ENCODE data around the gene RUNDC3A. TPM values are rescaled to one million over a fixed set of nuclear protein-coding genes. Genes with fewer than 3 reads are reported as not detected.
A peak's percentile ranks its signal among the peaks of the same experiment; 100 is the strongest.

RUNDC3A gene
- total RNA-seq, 1 donor from 2014 or later, result 0.40 TPM

DNA sequence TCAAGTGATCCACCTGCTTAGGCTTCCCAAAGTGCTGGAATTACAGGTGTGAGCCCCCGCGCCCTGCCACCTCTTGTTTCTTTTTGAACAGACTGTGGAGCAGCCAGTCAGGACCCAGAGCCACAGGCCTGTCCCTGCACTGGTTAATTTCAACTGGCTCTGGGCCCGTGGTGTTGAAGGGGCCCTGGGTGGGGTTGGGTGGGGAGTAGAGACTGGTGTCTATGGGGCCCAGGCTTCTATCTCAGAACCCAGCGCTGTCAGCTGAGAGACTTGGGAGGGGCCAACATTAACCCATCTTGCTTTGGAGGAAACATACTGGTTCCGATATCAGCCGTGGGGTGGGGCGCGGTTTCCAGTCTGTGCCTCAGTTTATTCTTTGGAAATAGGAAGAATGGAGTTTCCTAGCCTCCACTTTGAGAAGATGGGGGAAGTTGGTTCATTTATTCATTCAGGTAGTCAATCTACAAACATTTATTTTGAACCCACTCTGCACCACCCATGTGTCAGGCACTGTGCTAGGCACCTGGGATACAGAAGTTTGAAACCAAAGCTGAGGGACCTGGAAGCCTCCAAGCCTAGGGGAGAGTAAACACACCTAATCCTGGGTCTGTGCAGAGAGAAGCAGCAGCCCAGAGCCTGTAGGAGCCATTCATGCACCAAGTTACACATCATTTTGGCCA, 24.9 kb upstream of the RUNDC3A start:
- DNase-seq (ENCODE audit: low read depth), result no peak

DNA sequence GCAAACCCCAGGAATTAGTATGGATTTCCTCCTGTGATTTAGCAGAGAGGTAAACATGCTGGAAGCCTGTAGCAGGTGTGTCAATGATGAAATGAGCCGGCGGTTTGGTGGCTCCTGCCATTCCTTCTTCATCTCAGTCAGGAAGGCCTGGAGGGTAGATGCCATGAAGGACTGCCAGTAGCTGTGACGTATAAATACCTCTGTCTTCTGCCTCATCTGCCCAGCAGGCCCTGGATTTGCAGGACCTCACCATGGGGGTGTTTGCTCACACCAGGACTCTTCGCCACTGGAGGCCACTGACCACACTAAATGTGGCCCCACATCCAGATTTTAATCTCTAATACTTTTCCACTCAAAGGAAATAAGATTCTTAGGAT, 24.4 kb upstream of the RUNDC3A start:
- DNase-seq (ENCODE audit: low read depth), result no peak

- no peak for DNase-seq (ENCODE audit: low read depth)
Measured at GRCh38 chr17:44287651-44288050, 20.8 kb upstream of the RUNDC3A start.

DNA sequence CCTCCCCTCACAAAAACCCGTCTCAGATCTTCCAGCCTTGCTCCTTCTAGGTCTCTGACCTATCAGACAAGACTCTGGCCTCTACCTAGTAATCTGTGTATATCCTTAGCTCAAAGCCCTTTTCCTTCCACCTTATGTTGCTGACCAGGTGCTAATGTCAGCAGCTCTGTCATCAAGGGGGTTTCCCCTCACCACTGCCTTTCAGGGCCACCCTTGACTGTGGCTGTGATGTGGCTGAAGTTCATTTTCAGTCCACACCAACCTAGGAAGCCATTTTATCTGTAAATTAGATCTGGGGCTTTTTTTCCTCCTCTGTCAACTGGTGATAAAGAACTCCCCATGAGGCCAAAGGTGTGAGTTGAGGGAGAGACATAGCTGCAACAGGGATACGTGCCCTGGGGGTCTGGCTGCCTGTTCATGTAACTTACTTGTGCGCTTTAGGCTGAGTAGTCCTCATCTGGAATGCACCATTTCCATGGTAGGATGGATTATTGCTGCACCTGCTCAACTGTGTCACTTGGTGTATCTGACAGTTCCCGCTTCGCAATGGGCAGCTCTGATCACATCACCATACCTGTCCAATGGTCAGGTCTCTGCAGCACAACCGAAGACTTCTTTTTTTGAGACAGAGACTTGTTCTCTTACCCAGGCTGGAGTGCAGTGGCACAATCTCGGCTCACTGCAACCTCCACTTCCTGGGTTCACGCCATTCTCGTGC, 14.7 kb upstream of the RUNDC3A start:
- no peak for DNase-seq (ENCODE audit: low read depth)

GRCh38 chr17:44297975-44298374, 10.4 kb upstream of the RUNDC3A start:
- DNase-seq (ENCODE audit: low read depth), result no peak

GRCh38 chr17:44304651-44305050, 3.8 kb upstream of the RUNDC3A start:
- no peak for DNase-seq (ENCODE audit: low read depth)

GRCh38 chr17:44307387-44308186, 814 bp upstream of the RUNDC3A start:
- peak; percentile 55 for DNase-seq (ENCODE audit: low read depth)

- DNase-seq (ENCODE audit: low read depth), result no peak
Measured at GRCh38 chr17:44308865-44309264, 464 bp downstream of the RUNDC3A start.

DNA sequence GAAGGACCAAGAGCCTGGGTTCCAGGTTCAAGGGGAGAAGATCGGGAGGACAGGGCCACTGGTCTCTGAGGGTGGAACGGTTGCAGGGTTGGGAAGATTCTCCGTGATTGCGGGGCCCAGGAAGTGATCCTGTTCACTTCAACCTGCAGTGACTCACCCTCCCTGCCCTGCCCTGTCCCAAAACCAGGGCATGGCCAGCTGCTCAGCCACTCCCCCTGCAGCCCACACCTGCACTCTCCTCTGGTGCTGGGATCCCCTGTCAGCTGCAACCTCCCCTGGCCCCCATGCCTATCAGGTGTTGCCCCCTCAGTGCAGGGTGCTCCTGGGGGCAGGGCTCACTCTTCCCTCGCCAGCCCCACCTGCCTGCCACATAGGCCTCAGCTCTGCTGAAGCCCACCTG, 1.1 kb downstream of the RUNDC3A start:
- no peak for DNase-seq (ENCODE audit: low read depth)

- DNase-seq (ENCODE audit: low read depth), result no peak
Measured at GRCh38 chr17:44310188-44310587, 1.8 kb downstream of the RUNDC3A start.

- no peak for DNase-seq (ENCODE audit: low read depth)
Measured at GRCh38 chr17:44310609-44311376, 2.4 kb downstream of the RUNDC3A start.

DNA sequence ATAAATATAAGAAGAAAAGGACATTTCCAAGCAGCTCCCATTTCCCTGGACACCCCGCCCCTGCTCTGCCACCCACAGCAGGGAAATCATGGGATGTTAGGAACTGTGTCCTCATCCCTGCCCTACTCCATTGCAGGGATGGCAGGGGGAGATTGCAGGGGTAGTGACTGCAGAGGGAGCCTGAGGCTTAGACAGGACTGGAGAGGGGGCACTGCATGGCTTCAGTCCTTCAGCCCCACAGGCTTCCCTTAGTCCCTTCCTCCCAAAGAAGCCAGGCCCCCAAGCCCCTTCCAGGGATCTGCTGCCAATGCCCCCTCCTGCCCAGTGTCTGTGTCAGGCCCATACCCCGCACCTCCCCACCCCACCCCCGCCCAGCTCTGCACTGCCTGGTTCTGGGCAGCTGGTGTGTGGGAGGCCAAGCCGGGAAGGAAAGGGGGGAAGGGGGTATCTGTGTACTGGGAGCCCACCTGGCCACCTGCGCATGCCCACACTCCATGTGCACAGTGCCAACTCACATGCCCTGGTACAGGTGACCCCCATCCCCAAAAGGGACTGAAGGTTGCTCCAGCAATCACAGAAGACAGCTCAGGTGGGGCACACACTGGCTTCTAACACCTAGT, 3.3 kb downstream of the RUNDC3A start:
- no peak for DNase-seq (ENCODE audit: low read depth)

DNA sequence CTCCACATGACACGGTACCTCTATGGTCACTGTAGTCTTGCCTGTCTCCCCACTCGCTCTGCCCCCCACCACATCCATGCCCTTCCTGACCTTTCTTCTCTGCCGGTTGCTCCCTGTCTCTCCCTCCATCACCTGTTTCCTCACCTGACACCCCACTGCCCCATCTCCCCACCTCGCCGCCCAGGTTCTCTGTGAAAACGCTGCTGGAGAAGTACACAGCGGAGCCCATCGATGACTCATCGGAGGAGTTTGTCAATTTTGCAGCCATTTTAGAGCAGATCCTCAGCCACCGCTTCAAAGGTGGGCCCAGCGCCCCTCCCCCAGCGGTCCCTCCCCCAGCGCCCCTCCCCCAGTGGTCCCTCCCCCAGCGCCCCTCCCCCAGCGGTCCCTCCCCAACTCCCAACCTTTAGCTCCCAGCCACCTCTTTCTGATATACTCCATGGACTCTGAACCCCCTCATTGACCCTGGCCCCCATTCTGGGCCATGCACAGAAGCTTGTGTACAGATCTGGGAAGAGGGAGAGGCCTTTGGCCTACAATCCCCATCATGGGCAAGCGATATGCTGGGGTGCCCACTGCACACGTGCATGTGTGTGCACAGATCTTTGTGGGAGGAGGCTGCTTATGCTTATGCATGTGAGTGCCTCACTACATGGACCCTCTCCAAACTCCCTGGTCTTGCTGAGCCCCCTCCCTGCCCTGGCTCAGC, 4.1 kb downstream of the RUNDC3A start:
- DNase-seq (ENCODE audit: low read depth), result no peak

DNA sequence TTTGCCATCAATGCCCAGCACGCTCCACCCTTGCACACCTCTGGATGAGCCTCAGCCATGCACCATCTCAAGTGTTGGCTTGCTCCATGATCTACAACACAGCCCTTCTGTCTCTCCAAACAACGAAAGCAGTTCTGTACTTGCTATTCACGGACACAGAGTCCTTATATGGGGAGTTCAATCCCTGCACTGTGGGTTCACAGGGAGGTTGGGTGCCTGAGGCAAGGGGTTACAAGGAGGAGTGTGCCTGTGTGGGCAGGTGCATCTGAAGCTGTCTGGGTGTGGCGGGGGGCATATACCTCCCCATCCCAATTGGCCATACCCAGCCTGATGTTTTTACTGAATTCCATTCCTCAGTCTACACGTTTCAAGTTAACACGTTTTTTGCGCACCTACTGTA, 5.6 kb downstream of the RUNDC3A start:
- no peak for DNase-seq (ENCODE audit: low read depth)

DNA sequence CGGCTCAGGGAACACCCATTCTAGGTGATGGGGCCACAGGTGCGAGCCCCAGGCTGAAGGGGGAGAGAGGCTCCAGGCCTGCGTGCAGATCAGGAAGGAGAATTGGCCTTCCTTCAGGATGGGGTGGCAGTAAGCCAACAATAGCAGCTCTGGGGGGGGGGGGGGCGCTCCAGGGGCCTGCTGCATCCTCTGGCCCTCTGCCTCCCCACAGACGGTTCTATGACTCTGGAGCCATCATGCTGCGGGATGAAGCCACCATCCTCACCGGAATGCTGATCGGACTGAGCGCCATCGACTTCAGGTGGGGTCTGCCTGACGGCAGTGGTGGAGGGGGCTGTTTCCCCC, 6.1 kb downstream of the RUNDC3A start:
- DNase-seq (ENCODE audit: low read depth), result no peak

- DNase-seq (ENCODE audit: low read depth), result peak; percentile 18
Measured at GRCh38 chr17:44314869-44315661, 6.7 kb downstream of the RUNDC3A start.

GRCh38 chr17:44315760-44316731, 7.6 kb downstream of the RUNDC3A start:
- no peak for DNase-seq (ENCODE audit: low read depth)

GRCh38 chr17:44317545-44317944, 9.1 kb downstream of the RUNDC3A start:
- DNase-seq (ENCODE audit: low read depth), result no peak

All from myocyte (in vitro differentiated cells).